Dendritic cell treated with granulocyte-macrophage colony-stimulating factor and Interleukin-4, amounts not matched to agents 40 ng/mL and 50 ng/mL, for 4 days (primary cell): ENCODE measurements around the gene KRT37.
"Not testable (repeated sequence)": the region's sequence is repeated elsewhere in the genome, so short reads cannot be mapped to it uniquely, and the experiment has no call there.

ENCODE experiments used
- H3K27ac Mint-ChIP-seq: one replicate; pipeline ENCODE4 v1.8.0; 2022; ENCODE audit warnings: mild to moderate bottlenecking, mixed read lengths
- H3K27me3 Mint-ChIP-seq: one replicate; pipeline ENCODE4 v1.8.0; 2022; ENCODE audit warnings: mild to moderate bottlenecking, mixed read lengths
- H3K36me3 Mint-ChIP-seq: one replicate; pipeline ENCODE4 v1.8.0; 2022; ENCODE audit warnings: low read depth, mixed read lengths
- H3K4me1 Mint-ChIP-seq: one replicate; pipeline ENCODE4 v1.8.0; 2022; ENCODE audit warnings: low read depth, mixed read lengths
- H3K4me3 Mint-ChIP-seq: one replicate; pipeline ENCODE4 v1.8.0; 2022; ENCODE audit warnings: mild to moderate bottlenecking, moderate library complexity, mixed read lengths
- H3K9me3 Mint-ChIP-seq: one replicate; pipeline ENCODE4 v1.8.0; 2022; ENCODE audit warnings: mixed read lengths
- intact Hi-C: fragments of 100-400 bp; cut with micrococcal nuclease; formaldehyde crosslinking; loops from one replicate; pipeline ENCODE4 v1.15.0; 2022

Gene KRT37

GRCh38 chr17:41448506-41448905 lies 24.1 kb upstream of the KRT37 start:
- Mint-ChIP-seq H3K36me3 (no peaks in the 10 kb centered on the region), H3K4me3 (no peak overlapping the region)

GRCh38 chr17:41446806-41447205 lies 22.4 kb upstream of the KRT37 start:
- Mint-ChIP-seq H3K27ac (no peak overlapping the region), H3K4me3 (no peak overlapping the region), H3K36me3 (no peaks in the 10 kb centered on the region), H3K4me1 (no peaks in the 10 kb centered on the region), H3K9me3 (no peaks in the 10 kb centered on the region), H3K27me3 (peaks cover 28% of the 10 kb centered on the region)
- intact Hi-C loops = no loop called here

More at GRCh38 chr17:41448506-41448905, 24.1 kb upstream of the KRT37 start:
- peaks cover 6% of the 10 kb centered on the region for H3K4me1 Mint-ChIP-seq
- intact Hi-C loops = no loop called here
- H3K27ac Mint-ChIP-seq = no peak overlapping the region
- H3K27me3 Mint-ChIP-seq = peaks cover 28% of the 10 kb centered on the region
- no peaks in the 10 kb centered on the region for H3K9me3 Mint-ChIP-seq

- Mint-ChIP-seq H3K4me1 (no peaks in the 10 kb centered on the region), H3K4me3 (no peak overlapping the region), H3K27me3 (peaks cover 30% of the 10 kb centered on the region), H3K27ac (no peak overlapping the region), H3K9me3 (no peaks in the 10 kb centered on the region), H3K36me3 (no peaks in the 10 kb centered on the region)
- intact Hi-C loops = no loop called here
These were observed 20.3 kb upstream of the KRT37 start for GRCh38 chr17:41444640-41445039.

- intact Hi-C loops = no loop called here
- no peaks in the 10 kb centered on the region for H3K9me3 Mint-ChIP-seq
- no peaks in the 10 kb centered on the region for H3K4me1 Mint-ChIP-seq
- H3K27ac Mint-ChIP-seq = no peak overlapping the region
- H3K27me3 Mint-ChIP-seq = peaks cover 28% of the 10 kb centered on the region
- H3K36me3 Mint-ChIP-seq = no peaks in the 10 kb centered on the region
- no peak overlapping the region for H3K4me3 Mint-ChIP-seq
These were observed 19.8 kb upstream of the KRT37 start for GRCh38 chr17:41444186-41444585.

- intact Hi-C loops = no loop called here
- H3K4me3 Mint-ChIP-seq = no peak overlapping the region
- peaks cover 27% of the 10 kb centered on the region for H3K27me3 Mint-ChIP-seq
- H3K9me3 Mint-ChIP-seq = no peaks in the 10 kb centered on the region
- H3K27ac Mint-ChIP-seq = no peak overlapping the region
- no peaks in the 10 kb centered on the region for H3K36me3 Mint-ChIP-seq
- no peaks in the 10 kb centered on the region for H3K4me1 Mint-ChIP-seq
These were observed 18.4 kb upstream of the KRT37 start for GRCh38 chr17:41442739-41443138.

GRCh38 chr17:41440531-41441033 lies 16.2 kb upstream of the KRT37 start, which contains the start of gene KRT38:
Gene KRT38, minus strand, starts transcription at chr17:41440983. Its CDS starts 62 bp downstream, at chr17:41440921.
- H3K4me3 Mint-ChIP-seq = no peak within 1 kb of the TSS
- no peak within 1 kb of the TSS for H3K27ac Mint-ChIP-seq
- H3K36me3 Mint-ChIP-seq = no peaks in the 10 kb centered on the region
- no peaks in the 10 kb centered on the region for H3K4me1 Mint-ChIP-seq
- peaks cover 23% of the 10 kb centered on the region for H3K27me3 Mint-ChIP-seq
- intact Hi-C loops = no loop called here
- no peaks in the 10 kb centered on the region for H3K9me3 Mint-ChIP-seq

GRCh38 chr17:41439375-41439774 lies 15.0 kb upstream of the KRT37 start:
- Mint-ChIP-seq H3K9me3 (no peaks in the 10 kb centered on the region), H3K36me3 (no peaks in the 10 kb centered on the region), H3K4me3 (no peak overlapping the region), H3K27me3 (peaks cover 18% of the 10 kb centered on the region), H3K27ac (no peak overlapping the region), H3K4me1 (no peaks in the 10 kb centered on the region)
- intact Hi-C loops = no loop called here

GRCh38 chr17:41437769-41438168 lies 13.4 kb upstream of the KRT37 start:
- Mint-ChIP-seq H3K27ac (no peak overlapping the region), H3K4me3 (no peak overlapping the region), H3K4me1 (no peaks in the 10 kb centered on the region), H3K36me3 (no peaks in the 10 kb centered on the region), H3K27me3 (peaks cover 8% of the 10 kb centered on the region), H3K9me3 (no peaks in the 10 kb centered on the region)
- intact Hi-C loops = no loop called here

- Mint-ChIP-seq H3K27ac (no peak overlapping the region), H3K4me1 (no peaks in the 10 kb centered on the region), H3K9me3 (no peaks in the 10 kb centered on the region), H3K4me3 (no peak overlapping the region), H3K27me3 (peaks cover 6% of the 10 kb centered on the region), H3K36me3 (no peaks in the 10 kb centered on the region)
- intact Hi-C loops = no loop called here
These were observed 12.9 kb upstream of the KRT37 start for GRCh38 chr17:41437254-41437653.

GRCh38 chr17:41434415-41434814 lies 10.0 kb upstream of the KRT37 start:
- H3K4me3 Mint-ChIP-seq = no peak overlapping the region
- no peak overlapping the region for H3K27ac Mint-ChIP-seq
- no peaks in the 10 kb centered on the region for H3K4me1 Mint-ChIP-seq
- H3K27me3 Mint-ChIP-seq = peaks cover 10% of the 10 kb centered on the region
- no peaks in the 10 kb centered on the region for H3K9me3 Mint-ChIP-seq
- intact Hi-C loops = no loop called here
- no peaks in the 10 kb centered on the region for H3K36me3 Mint-ChIP-seq

GRCh38 chr17:41434005-41434404 lies 9.6 kb upstream of the KRT37 start:
- no peak overlapping the region for H3K27ac Mint-ChIP-seq
- intact Hi-C loops = no loop called here
- no peaks in the 10 kb centered on the region for H3K36me3 Mint-ChIP-seq
- no peaks in the 10 kb centered on the region for H3K9me3 Mint-ChIP-seq
- peaks cover 10% of the 10 kb centered on the region for H3K27me3 Mint-ChIP-seq
- H3K4me1 Mint-ChIP-seq = no peaks in the 10 kb centered on the region
- no peak overlapping the region for H3K4me3 Mint-ChIP-seq

- H3K4me3 Mint-ChIP-seq = no peak overlapping the region
- no peaks in the 10 kb centered on the region for H3K9me3 Mint-ChIP-seq
- no peaks in the 10 kb centered on the region for H3K36me3 Mint-ChIP-seq
- intact Hi-C loops = no loop called here
- H3K4me1 Mint-ChIP-seq = no peaks in the 10 kb centered on the region
- peaks cover 10% of the 10 kb centered on the region for H3K27me3 Mint-ChIP-seq
- no peak overlapping the region for H3K27ac Mint-ChIP-seq
These were observed 9.2 kb upstream of the KRT37 start for GRCh38 chr17:41433586-41433985.

GRCh38 chr17:41430376-41430775 lies 6.0 kb upstream of the KRT37 start:
- intact Hi-C loops, H3K36me3 Mint-ChIP-seq, H3K9me3 Mint-ChIP-seq, H3K27ac Mint-ChIP-seq, H3K4me3 Mint-ChIP-seq, H3K4me1 Mint-ChIP-seq: not testable (repeated sequence)
- H3K27me3 Mint-ChIP-seq = peaks cover 11% of the 10 kb centered on the region

GRCh38 chr17:41429667-41430066 lies 5.3 kb upstream of the KRT37 start:
- intact Hi-C loops = no loop called here
- Mint-ChIP-seq H3K27me3 (peaks cover 11% of the 10 kb centered on the region), H3K4me1 (no peaks in the 10 kb centered on the region), H3K4me3 (no peak overlapping the region), H3K36me3 (no peaks in the 10 kb centered on the region), H3K9me3 (no peaks in the 10 kb centered on the region), H3K27ac (no peak overlapping the region)

GRCh38 chr17:41428591-41429291 lies 4.4 kb upstream of the KRT37 start:
- intact Hi-C loops = no loop called here
- no peaks in the 10 kb centered on the region for H3K9me3 Mint-ChIP-seq
- H3K4me1 Mint-ChIP-seq = no peaks in the 10 kb centered on the region
- H3K4me3 Mint-ChIP-seq = no peak overlapping the region
- H3K36me3 Mint-ChIP-seq = no peaks in the 10 kb centered on the region
- no peak overlapping the region for H3K27ac Mint-ChIP-seq
- peaks cover 15% of the 10 kb centered on the region for H3K27me3 Mint-ChIP-seq
